ENCODE results near the gene CACFD1.
A peak's percentile ranks its signal among the peaks of the same experiment; 100 is the strongest.

The CACFD1 gene

GRCh38 chr9:133467101-133467500 is 7.3 kb downstream of the CACFD1 start:
- Mint-ChIP-seq H3K27ac (no peak overlapping the region), H3K36me3 (ENCODE audit: low read depth) (no peaks in the 10 kb centered on the region), H3K27me3 (no peaks in the 10 kb centered on the region), H3K9me3 (no peaks in the 10 kb centered on the region), H3K4me1 (ENCODE audit: low read depth) (no peaks in the 10 kb centered on the region), H3K4me3 (no peak overlapping the region)
- no peak for DNase-seq

GRCh38 chr9:133468374-133468773 is 8.6 kb downstream of the CACFD1 start:
- no peak for DNase-seq
- no peak overlapping the region for H3K4me3 Mint-ChIP-seq
- peaks cover 2% of the 10 kb centered on the region for H3K36me3 Mint-ChIP-seq (ENCODE audit: low read depth)
- no peaks in the 10 kb centered on the region for H3K27me3 Mint-ChIP-seq
- no peak overlapping the region for H3K27ac Mint-ChIP-seq
- no peaks in the 10 kb centered on the region for H3K4me1 Mint-ChIP-seq (ENCODE audit: low read depth)
- no peaks in the 10 kb centered on the region for H3K9me3 Mint-ChIP-seq

DNA sequence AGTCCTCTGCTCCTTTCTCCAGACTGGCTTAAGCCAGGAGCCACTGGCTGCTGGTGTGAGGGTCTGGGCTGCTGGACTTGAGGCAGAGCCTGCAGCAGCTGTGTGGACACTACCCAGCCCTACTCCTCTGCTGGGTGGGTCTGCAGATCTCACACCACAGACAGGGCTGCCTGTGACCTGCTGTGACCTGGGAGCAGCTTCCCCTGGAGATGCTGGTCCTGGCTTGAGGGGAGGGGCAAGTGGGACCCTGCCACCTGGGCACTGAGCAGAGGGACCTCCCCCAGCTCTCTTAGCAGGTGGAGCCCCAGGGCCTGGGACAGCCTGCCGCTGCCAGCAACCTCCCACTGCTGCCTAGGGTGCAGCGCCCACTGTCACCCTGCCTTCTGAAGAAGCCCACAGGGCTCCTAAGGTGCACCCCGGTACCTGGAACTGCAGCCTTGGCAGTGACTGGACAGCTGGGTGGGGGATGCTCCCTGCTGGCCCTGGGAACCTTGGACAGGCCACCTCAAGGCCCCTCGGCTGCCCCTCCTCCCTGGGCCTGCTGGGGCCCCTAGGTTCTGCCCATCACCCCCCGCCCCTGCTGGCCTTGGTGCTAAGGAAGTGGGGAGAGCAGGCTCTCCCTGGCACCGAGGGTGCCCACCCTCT is 9.1 kb downstream of the CACFD1 start:
- H3K27ac Mint-ChIP-seq = no peak overlapping the region
- no peak for DNase-seq
- H3K4me3 Mint-ChIP-seq = no peak overlapping the region
- H3K9me3 Mint-ChIP-seq = no peaks in the 10 kb centered on the region
- H3K27me3 Mint-ChIP-seq = no peaks in the 10 kb centered on the region
- H3K4me1 Mint-ChIP-seq (ENCODE audit: low read depth) = no peaks in the 10 kb centered on the region
- peaks cover 2% of the 10 kb centered on the region for H3K36me3 Mint-ChIP-seq (ENCODE audit: low read depth)

DNA sequence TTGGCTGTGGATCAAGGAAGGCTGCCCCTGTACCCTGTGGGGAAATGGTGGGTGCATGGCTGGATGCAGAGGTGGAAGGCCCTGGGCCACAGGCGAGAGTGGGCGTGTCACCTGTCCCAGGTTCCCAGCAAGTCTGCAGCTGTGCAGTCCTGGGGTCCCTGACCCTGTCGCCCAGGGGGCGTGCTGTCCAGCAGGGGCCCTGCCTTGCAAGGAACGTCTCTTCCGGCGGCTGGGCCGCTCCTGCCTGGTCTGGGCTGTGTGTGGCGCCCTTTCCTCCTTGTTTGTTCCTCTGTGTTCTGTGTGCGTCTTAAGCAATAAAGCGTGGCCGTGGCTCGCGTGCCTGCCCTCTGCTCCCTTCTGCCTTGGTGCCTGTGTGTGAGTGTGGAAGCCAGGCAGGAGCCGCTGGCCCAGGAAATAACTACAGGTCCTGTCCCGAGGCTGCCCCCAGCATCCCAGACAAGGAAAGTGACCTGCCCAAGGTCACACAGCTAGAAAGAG is 10.7 kb downstream of the CACFD1 start:
- no peaks in the 10 kb centered on the region for H3K27me3 Mint-ChIP-seq
- peaks cover 5% of the 10 kb centered on the region for H3K36me3 Mint-ChIP-seq (ENCODE audit: low read depth)
- H3K4me1 Mint-ChIP-seq (ENCODE audit: low read depth) = peaks cover 2% of the 10 kb centered on the region
- no peak overlapping the region for H3K4me3 Mint-ChIP-seq
- DNase-seq = no peak
- no peaks in the 10 kb centered on the region for H3K9me3 Mint-ChIP-seq
- no peak overlapping the region for H3K27ac Mint-ChIP-seq

DNA sequence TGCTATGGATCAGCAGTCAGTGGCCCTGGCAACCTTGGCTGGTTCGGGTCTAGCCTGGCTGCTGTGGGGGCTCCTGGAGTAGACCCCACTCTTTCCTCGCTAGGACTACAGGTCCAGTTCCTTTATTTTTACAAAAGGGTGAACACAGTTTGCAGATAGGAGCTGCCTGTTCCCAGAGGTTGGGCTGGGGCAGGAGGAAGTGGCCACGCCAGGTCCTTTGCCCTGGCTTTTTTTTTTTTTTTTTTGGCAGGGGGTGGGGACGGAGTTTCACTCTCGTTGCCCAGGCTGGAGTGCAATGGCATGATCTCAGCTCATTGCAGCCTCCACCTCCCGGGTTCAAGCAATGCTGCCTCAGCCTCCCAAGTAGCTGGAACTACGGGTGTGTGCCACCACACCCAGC is 11.2 kb downstream of the CACFD1 start:
- H3K4me3 Mint-ChIP-seq = no peak overlapping the region
- H3K27me3 Mint-ChIP-seq = no peaks in the 10 kb centered on the region
- peaks cover 2% of the 10 kb centered on the region for H3K4me1 Mint-ChIP-seq (ENCODE audit: low read depth)
- DNase-seq = no peak
- no peaks in the 10 kb centered on the region for H3K9me3 Mint-ChIP-seq
- H3K36me3 Mint-ChIP-seq (ENCODE audit: low read depth) = peaks cover 7% of the 10 kb centered on the region
- no peak overlapping the region for H3K27ac Mint-ChIP-seq

GRCh38 chr9:133471551-133472276 is 11.9 kb downstream of the CACFD1 start:
- no peaks in the 10 kb centered on the region for H3K9me3 Mint-ChIP-seq
- H3K36me3 Mint-ChIP-seq (ENCODE audit: low read depth) = peaks cover 10% of the 10 kb centered on the region
- H3K4me1 Mint-ChIP-seq (ENCODE audit: low read depth) = peaks cover 2% of the 10 kb centered on the region
- no peaks in the 10 kb centered on the region for H3K27me3 Mint-ChIP-seq
- H3K4me3 Mint-ChIP-seq = no peak overlapping the region
- no peak for DNase-seq
- H3K27ac Mint-ChIP-seq = no peak overlapping the region

DNA sequence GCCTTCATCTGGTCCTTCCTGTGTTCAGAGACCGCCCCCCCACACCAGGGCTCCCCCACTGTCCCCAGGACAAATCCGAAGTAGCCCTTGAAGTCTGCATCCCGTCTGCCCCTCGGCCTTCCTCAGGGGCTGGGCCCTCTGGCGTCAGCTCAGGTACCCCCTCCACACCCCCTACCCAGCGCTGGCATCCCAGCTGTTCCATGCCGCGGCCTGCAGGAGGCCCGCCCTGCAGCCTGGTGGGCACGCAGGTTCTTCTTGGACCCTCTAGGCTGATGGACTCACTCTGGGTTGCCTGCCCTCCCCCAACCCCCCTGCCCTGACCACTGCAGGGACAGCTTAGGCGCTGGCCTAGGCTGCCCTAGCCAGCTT is 12.5 kb downstream of the CACFD1 start:
- DNase-seq = no peak
- Mint-ChIP-seq H3K27me3 (no peaks in the 10 kb centered on the region), H3K4me1 (ENCODE audit: low read depth) (peaks cover 2% of the 10 kb centered on the region), H3K9me3 (no peaks in the 10 kb centered on the region), H3K27ac (no peak overlapping the region), H3K36me3 (ENCODE audit: low read depth) (peaks cover 10% of the 10 kb centered on the region), H3K4me3 (no peak overlapping the region)

DNA sequence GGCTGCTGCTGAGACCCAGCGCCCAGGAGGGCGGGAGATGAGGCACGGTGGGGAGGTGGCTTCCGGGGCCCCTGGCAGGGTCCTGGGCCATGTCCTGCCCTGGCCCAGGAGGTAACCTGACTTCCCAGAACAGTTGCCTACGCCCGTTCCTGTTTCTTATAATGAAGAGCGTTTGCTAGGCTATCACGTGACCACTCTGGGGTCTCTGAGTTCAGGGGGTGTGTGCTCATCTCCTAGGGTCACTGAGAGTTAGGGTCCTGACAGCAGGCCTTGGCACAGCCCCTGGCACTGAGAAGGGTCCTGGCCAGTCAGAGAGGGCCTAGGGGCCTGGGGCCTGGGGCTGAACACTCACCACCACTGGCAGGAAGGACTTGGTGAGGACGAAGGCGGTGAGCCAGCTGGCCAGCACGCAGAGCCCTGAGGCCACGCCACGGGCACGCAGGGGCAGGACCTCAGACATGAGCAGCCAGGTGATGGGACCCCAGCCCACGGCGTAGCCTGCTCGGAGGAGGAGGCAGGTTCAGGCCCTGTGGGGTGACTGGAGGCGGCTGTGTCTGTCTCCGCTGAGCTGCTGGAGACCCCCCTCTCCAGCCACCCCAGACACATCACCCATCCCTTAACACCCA is 13.1 kb downstream of the CACFD1 start:
- no peak overlapping the region for H3K27ac Mint-ChIP-seq
- H3K4me3 Mint-ChIP-seq = no peak overlapping the region
- peaks cover 10% of the 10 kb centered on the region for H3K36me3 Mint-ChIP-seq (ENCODE audit: low read depth)
- DNase-seq = no peak
- H3K9me3 Mint-ChIP-seq = no peaks in the 10 kb centered on the region
- H3K4me1 Mint-ChIP-seq (ENCODE audit: low read depth) = peaks cover 2% of the 10 kb centered on the region
- H3K27me3 Mint-ChIP-seq = no peaks in the 10 kb centered on the region

- no peak overlapping the region for H3K27ac Mint-ChIP-seq
- no peaks in the 10 kb centered on the region for H3K27me3 Mint-ChIP-seq
- no peak overlapping the region for H3K4me3 Mint-ChIP-seq
- H3K9me3 Mint-ChIP-seq = no peaks in the 10 kb centered on the region
- DNase-seq = no peak
- H3K36me3 Mint-ChIP-seq (ENCODE audit: low read depth) = peaks cover 10% of the 10 kb centered on the region
- peaks cover 2% of the 10 kb centered on the region for H3K4me1 Mint-ChIP-seq (ENCODE audit: low read depth)
Measured at GRCh38 chr9:133473743-133474142, 14.0 kb downstream of the CACFD1 start.

- DNase-seq = no peak
- peaks cover 2% of the 10 kb centered on the region for H3K4me1 Mint-ChIP-seq (ENCODE audit: low read depth)
- peak overlapping the region; percentile 40 for H3K27ac Mint-ChIP-seq
- no peak overlapping the region for H3K4me3 Mint-ChIP-seq
- H3K9me3 Mint-ChIP-seq = no peaks in the 10 kb centered on the region
- peaks cover 10% of the 10 kb centered on the region for H3K36me3 Mint-ChIP-seq (ENCODE audit: low read depth)
- no peaks in the 10 kb centered on the region for H3K27me3 Mint-ChIP-seq
Measured at GRCh38 chr9:133474215-133474614, 14.4 kb downstream of the CACFD1 start.

DNA sequence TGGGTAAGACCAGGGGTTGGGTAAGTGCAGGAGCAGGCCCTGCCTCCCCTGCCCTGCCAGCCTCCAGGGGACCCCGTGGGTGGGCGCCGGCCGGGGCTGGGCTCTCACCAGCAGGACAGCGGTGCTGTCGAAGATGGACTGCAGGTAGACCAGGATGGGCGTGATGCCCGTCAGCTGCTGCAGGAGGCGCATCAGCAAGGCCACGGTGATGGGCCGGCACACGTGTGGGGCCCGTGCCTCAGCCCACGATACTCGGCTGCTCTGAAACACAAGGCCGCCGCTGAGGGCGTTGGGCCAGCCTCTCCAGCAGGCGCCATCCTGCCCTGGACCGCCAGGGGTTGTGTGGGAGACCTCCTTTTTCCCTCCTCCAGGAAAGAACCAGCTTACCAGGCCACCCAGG is 15.1 kb downstream of the CACFD1 start:
- Mint-ChIP-seq H3K36me3 (ENCODE audit: low read depth) (peaks cover 10% of the 10 kb centered on the region), H3K27me3 (no peaks in the 10 kb centered on the region), H3K4me3 (no peak overlapping the region), H3K27ac (no peak overlapping the region), H3K4me1 (ENCODE audit: low read depth) (peaks cover 7% of the 10 kb centered on the region), H3K9me3 (no peaks in the 10 kb centered on the region)
- DNase-seq = no peak

DNA sequence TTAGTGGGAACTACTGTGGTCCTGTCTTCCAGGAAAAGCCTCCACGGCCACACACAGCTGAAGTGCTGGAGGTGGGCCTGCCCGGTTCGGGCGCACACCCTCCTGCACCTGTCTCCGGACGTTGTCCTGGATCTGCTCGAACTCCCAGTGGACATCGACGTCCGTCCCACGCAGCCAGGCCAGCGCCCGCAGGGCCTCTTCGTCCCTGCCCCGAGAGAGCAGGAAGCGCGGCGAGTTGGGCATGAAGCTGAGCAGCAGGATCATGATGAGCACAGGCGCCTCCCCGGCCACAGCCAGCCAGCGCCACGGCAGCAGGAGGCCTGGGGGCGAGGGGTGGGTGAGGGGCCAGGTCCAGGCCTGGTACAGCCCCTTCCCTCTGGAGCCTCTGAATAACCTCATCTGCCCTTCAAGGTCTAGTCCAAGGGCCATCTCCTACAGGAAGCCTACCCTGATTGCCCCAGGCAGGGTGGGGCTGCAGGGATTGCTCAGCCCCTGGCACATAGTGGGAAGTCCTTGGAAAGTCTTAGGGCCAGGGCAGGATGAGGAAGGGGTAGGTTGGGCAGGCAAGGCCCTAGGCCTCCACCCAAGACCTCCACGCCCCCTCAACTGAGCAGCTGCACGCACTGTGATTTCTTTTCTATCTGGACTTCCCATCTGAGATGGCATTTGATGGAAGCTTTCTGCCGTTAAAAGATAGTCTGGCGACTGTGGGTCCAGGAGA is 15.7 kb downstream of the CACFD1 start:
- Mint-ChIP-seq H3K27me3 (no peaks in the 10 kb centered on the region), H3K4me1 (ENCODE audit: low read depth) (peaks cover 9% of the 10 kb centered on the region), H3K4me3 (no peak overlapping the region), H3K27ac (no peak overlapping the region), H3K36me3 (ENCODE audit: low read depth) (peaks cover 10% of the 10 kb centered on the region), H3K9me3 (no peaks in the 10 kb centered on the region)
- no peak for DNase-seq

DNA sequence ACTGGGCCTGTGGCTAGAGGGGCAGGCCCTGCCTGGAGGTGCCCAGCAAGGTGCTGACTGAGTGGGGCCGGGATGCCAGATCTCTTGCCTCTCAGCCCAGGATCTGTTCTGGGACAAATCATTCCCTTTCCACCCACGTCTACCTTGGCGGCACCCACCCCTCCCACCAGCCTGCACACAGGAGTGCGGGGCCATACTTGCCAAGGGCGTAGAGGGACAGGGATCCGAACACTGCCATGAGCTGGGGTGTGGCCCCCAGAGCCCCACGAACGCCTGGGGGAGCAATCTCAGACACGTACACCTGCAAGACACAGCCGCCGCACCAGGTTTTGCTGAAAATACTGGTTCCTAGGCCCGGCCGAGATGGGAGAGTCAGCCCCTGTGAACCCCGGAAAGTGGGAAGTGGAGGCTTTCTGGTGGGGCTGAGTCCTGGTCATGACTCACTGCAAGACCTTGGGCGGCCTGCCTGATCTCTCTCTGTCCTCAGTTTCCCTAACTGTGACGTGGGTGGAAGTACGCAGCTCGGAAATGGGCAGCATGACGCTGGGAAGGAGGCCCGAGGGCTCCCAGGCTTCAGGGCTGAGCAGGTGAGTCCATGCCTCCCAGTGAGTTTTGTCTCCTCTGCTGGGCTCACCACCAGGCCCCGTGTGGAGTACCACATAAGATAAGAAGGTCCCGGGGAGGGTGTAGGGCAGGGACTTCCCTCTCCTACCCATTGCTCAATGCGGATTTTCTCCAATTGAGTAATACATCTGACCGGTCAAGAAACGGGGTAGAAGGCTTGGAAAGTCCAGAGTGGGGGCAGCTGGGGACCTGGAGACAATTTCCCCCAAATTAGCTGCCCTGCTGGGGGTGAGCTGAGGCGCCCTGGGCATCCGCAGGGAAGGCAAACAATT is 16.5 kb downstream of the CACFD1 start:
- no peaks in the 10 kb centered on the region for H3K27me3 Mint-ChIP-seq
- H3K4me3 Mint-ChIP-seq = no peak overlapping the region
- DNase-seq = no peak
- H3K36me3 Mint-ChIP-seq (ENCODE audit: low read depth) = peaks cover 10% of the 10 kb centered on the region
- H3K4me1 Mint-ChIP-seq (ENCODE audit: low read depth) = peaks cover 9% of the 10 kb centered on the region
- no peak overlapping the region for H3K27ac Mint-ChIP-seq
- H3K9me3 Mint-ChIP-seq = no peaks in the 10 kb centered on the region

GRCh38 chr9:133476941-133477340 is 17.2 kb downstream of the CACFD1 start:
- Mint-ChIP-seq H3K27me3 (no peaks in the 10 kb centered on the region), H3K36me3 (ENCODE audit: low read depth) (peaks cover 10% of the 10 kb centered on the region), H3K9me3 (no peaks in the 10 kb centered on the region), H3K27ac (no peak overlapping the region), H3K4me1 (ENCODE audit: low read depth) (peaks cover 9% of the 10 kb centered on the region), H3K4me3 (no peak overlapping the region)
- no peak for DNase-seq
